ENCODE results near the gene PAK5. TPM values are rescaled to one million over a fixed set of nuclear protein-coding genes. Genes with fewer than 3 reads are reported as not detected.

The PAK5 gene
- total and polyA plus RNA-seq, 12 donors = 0.04 TPM; not detected in 11

GRCh38 chr20:9800421-9800820 lies 38.5 kb downstream of the PAK5 start:
- no peak overlapping the region for H3K27ac ChIP-seq
- H3K4me1 ChIP-seq = no peaks in the 10 kb centered on the region
- H3K9me3 ChIP-seq = no peaks in the 10 kb centered on the region
- no peaks in the 10 kb centered on the region for H3K27me3 ChIP-seq
- intact Hi-C loops (cut with DNase I) = no loop called here
- ATAC-seq (no peak), DNase-seq (no peak)
- TF ChIP-seq CTCF (IDR thresholded peaks at IDR 0.05) = no peak
- H3K36me3 ChIP-seq = no peaks in the 10 kb centered on the region
- WGBS, 2 donors = 63 to 72% methylated on average over 1 of the region's 1 CpG
- no peak overlapping the region for H3K4me3 ChIP-seq

- H3K4me3 ChIP-seq = no peak overlapping the region
- H3K27ac ChIP-seq = no peak overlapping the region
- WGBS, 2 donors = 85 to 91% methylated on average over 3 of the region's 3 CpGs
- intact Hi-C loops (cut with DNase I) = no loop called here
- H3K9me3 ChIP-seq = no peaks in the 10 kb centered on the region
- DNase-seq = no peak
- H3K36me3 ChIP-seq = no peaks in the 10 kb centered on the region
- H3K4me1 ChIP-seq = no peaks in the 10 kb centered on the region
- TF ChIP-seq CTCF (IDR thresholded peaks at IDR 0.05) = no peak
- ATAC-seq = no peak
- H3K27me3 ChIP-seq = no peaks in the 10 kb centered on the region
Observed at GRCh38 chr20:9794831-9795230, 44.0 kb downstream of the PAK5 start.

GRCh38 chr20:9792674-9793073 lies 46.2 kb downstream of the PAK5 start:
- no peak for DNase-seq
- Histone ChIP-seq H3K36me3 (no peaks in the 10 kb centered on the region), H3K9me3 (no peaks in the 10 kb centered on the region), H3K27me3 (no peaks in the 10 kb centered on the region), H3K4me1 (no peaks in the 10 kb centered on the region), H3K4me3 (no peak overlapping the region), H3K27ac (no peak overlapping the region)
- WGBS, 2 donors = 59 to 68% methylated on average over 6 of the region's 6 CpGs
- no peak for ATAC-seq
- no peak for TF ChIP-seq CTCF (IDR thresholded peaks at IDR 0.05)
- intact Hi-C loops (cut with DNase I) = no loop called here

GRCh38 chr20:9789131-9789530 lies 49.7 kb downstream of the PAK5 start:
- no peak for TF ChIP-seq CTCF (IDR thresholded peaks at IDR 0.05)
- no peaks in the 10 kb centered on the region for H3K27me3 ChIP-seq
- H3K4me1 ChIP-seq = no peaks in the 10 kb centered on the region
- no peaks in the 10 kb centered on the region for H3K36me3 ChIP-seq
- WGBS, 2 donors = 74 to 79% methylated on average over 2 of the region's 2 CpGs
- H3K4me3 ChIP-seq = no peak overlapping the region
- no peak overlapping the region for H3K27ac ChIP-seq
- ATAC-seq = no peak
- intact Hi-C loops (cut with DNase I) = no loop called here
- no peaks in the 10 kb centered on the region for H3K9me3 ChIP-seq
- DNase-seq = no peak
